ENCODE results near the gene FBN3.
"Not testable (repeated sequence)": the region's sequence is repeated elsewhere in the genome, so short reads cannot be mapped to it uniquely, and the experiment has no call there.

Gene FBN3

GRCh38 chr19:8117991-8118390, 31.4 kb downstream of the FBN3 start:
- no peak for DNase-seq (ENCODE audit: low read depth)

GRCh38 chr19:8116437-8117293, 32.7 kb downstream of the FBN3 start:
- DNase-seq (ENCODE audit: low read depth) = no peak

GRCh38 chr19:8115805-8116396, 33.5 kb downstream of the FBN3 start:
- DNase-seq (ENCODE audit: low read depth) = no peak

GRCh38 chr19:8113017-8113416, 36.4 kb downstream of the FBN3 start:
- DNase-seq (ENCODE audit: low read depth) = no peak

GRCh38 chr19:8111376-8111775, 38.0 kb downstream of the FBN3 start:
- DNase-seq (ENCODE audit: low read depth) = no peak

GRCh38 chr19:8110931-8111330, 38.5 kb downstream of the FBN3 start:
- DNase-seq (ENCODE audit: low read depth) = no peak

- DNase-seq (ENCODE audit: low read depth) = no peak
These were observed 39.3 kb downstream of the FBN3 start for GRCh38 chr19:8109890-8110662.

GRCh38 chr19:8109455-8109854, 39.9 kb downstream of the FBN3 start:
- DNase-seq (ENCODE audit: low read depth) = no peak

- DNase-seq (ENCODE audit: low read depth) = no peak
These were observed 40.6 kb downstream of the FBN3 start for GRCh38 chr19:8108560-8109445.

- DNase-seq (ENCODE audit: low read depth) = no peak
These were observed 42.0 kb downstream of the FBN3 start for GRCh38 chr19:8107301-8107903.

- no peak for DNase-seq (ENCODE audit: low read depth)
These were observed 43.9 kb downstream of the FBN3 start for GRCh38 chr19:8105471-8105870.

- not testable (repeated sequence) for DNase-seq (ENCODE audit: low read depth)
These were observed 47.5 kb downstream of the FBN3 start for GRCh38 chr19:8101910-8102309.

- DNase-seq (ENCODE audit: low read depth) = no peak
These were observed 48.1 kb downstream of the FBN3 start for GRCh38 chr19:8101311-8101710.

GRCh38 chr19:8097681-8098567, 51.5 kb downstream of the FBN3 start:
- no peak for DNase-seq (ENCODE audit: low read depth)

GRCh38 chr19:8097198-8097597, 52.2 kb downstream of the FBN3 start:
- DNase-seq (ENCODE audit: low read depth) = no peak

GRCh38 chr19:8096071-8096470, 53.3 kb downstream of the FBN3 start:
- DNase-seq (ENCODE audit: low read depth) = no peak

GRCh38 chr19:8095354-8095886, 54.0 kb downstream of the FBN3 start:
- no peak for DNase-seq (ENCODE audit: low read depth)

GRCh38 chr19:8094336-8094735, 55.1 kb downstream of the FBN3 start:
- no peak for DNase-seq (ENCODE audit: low read depth)

- DNase-seq (ENCODE audit: low read depth) = no peak
These were observed 55.7 kb downstream of the FBN3 start for GRCh38 chr19:8093740-8094139.

- no peak for DNase-seq (ENCODE audit: low read depth)
These were observed 58.4 kb downstream of the FBN3 start for GRCh38 chr19:8090950-8091349.
